Neural cell (in vitro differentiated cells): ENCODE data around the gene SLC25A11. TPM values are rescaled to one million over a fixed set of nuclear protein-coding genes. Genes with fewer than 3 reads are reported as not detected.

Experiments used
- H2AFZ ChIP-seq: fragments of 200-600, 300-800 bp; sonication (generic), shearing (Covaris generic); 2 replicates; pipeline ENCODE4 v1.6.0; 2014; ENCODE audit warnings: low read depth, mild to moderate bottlenecking, antibody characterized with exemption, low read length, moderate library complexity
- H3F3A ChIP-seq: fragments of 200-600 bp; shearing (Covaris generic); 2 replicates; pipeline ENCODE4 v1.6.1; 2016; ENCODE audit warnings: mild to moderate bottlenecking, moderate library complexity, mixed read lengths, antibody characterized with exemption, low read length; ENCODE audit not compliant: insufficient read depth, poor library complexity, severe bottlenecking
- H3K27ac ChIP-seq: fragments of 200-600, 300-800 bp; sonication (generic), shearing (Covaris generic); 2 replicates; pipeline ENCODE4 v1.5.1; 2014; ENCODE audit warnings: mild to moderate bottlenecking, low read length, moderate library complexity
- H3K27me3 ChIP-seq: fragments of 300-800, 200-600 bp; sonication (generic), shearing (Covaris generic); 2 replicates; pipeline ENCODE4 v1.6.0; 2014; ENCODE audit warnings: mild to moderate bottlenecking, low read depth, low read length, moderate library complexity; ENCODE audit not compliant: insufficient read depth
- H3K36me3 ChIP-seq: fragments of 300-800, 200-600 bp; sonication (generic), shearing (Covaris generic); 2 replicates; pipeline ENCODE4 v1.5.1; 2014; ENCODE audit warnings: mild to moderate bottlenecking, antibody characterized with exemption, low read length, moderate library complexity; ENCODE audit not compliant: insufficient read depth
- H3K4me2 ChIP-seq: fragments of 300-800, 200-600 bp; sonication (generic), shearing (Covaris generic); 2 replicates; pipeline ENCODE4 v1.6.0; 2014; ENCODE audit warnings: mild to moderate bottlenecking, low read length
- H3K4me3 ChIP-seq: fragments of 300-800, 200-600 bp; sonication (generic), shearing (Covaris generic); 2 replicates; pipeline ENCODE4 v1.5.1; 2014; ENCODE audit warnings: mild to moderate bottlenecking, low read length, moderate library complexity
- H3K79me2 ChIP-seq: fragments of 200-600 bp; shearing (Covaris generic); replicated peaks from 2 replicates; pipeline ENCODE4 v1.6.0; 2014; ENCODE audit warnings: mild to moderate bottlenecking, low read length, moderate library complexity; ENCODE audit not compliant: insufficient read depth
- H3K9ac ChIP-seq: fragments of 300-800, 200-600 bp; sonication (generic), shearing (Covaris generic); 2 replicates; pipeline ENCODE4 v1.6.1; 2016; ENCODE audit warnings: mild to moderate bottlenecking, low read length, mixed read lengths
- H3K9me2 ChIP-seq: fragments of 200-600 bp; shearing (Covaris generic); 2 replicates; pipeline ENCODE4 v1.6.1; 2016; ENCODE audit warnings: mild to moderate bottlenecking, low read length, mixed read lengths; ENCODE audit not compliant: insufficient read depth
- H3K9me3 ChIP-seq: fragments of 200-600, 300-800 bp; sonication (generic), shearing (Covaris generic); 2 replicates; pipeline ENCODE4 v1.6.1; 2016; ENCODE audit warnings: mild to moderate bottlenecking, mixed run types, low read length, moderate library complexity, mixed read lengths
- H4K20me1 ChIP-seq: fragments of 200-600 bp; shearing (Covaris generic); 2 replicates; pipeline ENCODE4 v1.6.1; 2016; ENCODE audit warnings: mild to moderate bottlenecking, mixed run types; ENCODE audit not compliant: insufficient read depth
- CTCF ChIP-seq: fragments of 450-650 bp; IDR thresholded peaks from 2 replicates; pipeline ENCODE4 v1.5.1; 2014; ENCODE audit warnings: antibody characterized with exemption, mild to moderate bottlenecking, moderate library complexity; ENCODE audit not compliant: poor library complexity, severe bottlenecking
- EP300 ChIP-seq: fragments of 450-650 bp; conservative IDR thresholded peaks from 2 replicates; pipeline ENCODE4 v1.6.1; 2014; ENCODE audit warnings: antibody characterized with exemption, mild to moderate bottlenecking, moderate library complexity; ENCODE audit not compliant: poor library complexity, severe bottlenecking
- EZH2 ChIP-seq: fragments of 200-600, 300-800 bp; shearing (Covaris generic), sonication (generic); IDR thresholded peaks from 2 replicates; pipeline ENCODE4 v1.6.1; 2014; ENCODE audit warnings: antibody characterized with exemption, low read length, borderline replicate concordance, mild to moderate bottlenecking; ENCODE audit not compliant: insufficient read depth, poor library complexity, severe bottlenecking
- MXI1 ChIP-seq: fragments of 450-650 bp; conservative IDR thresholded peaks from 2 replicates; pipeline ENCODE4 v1.6.1; 2014; ENCODE audit warnings: antibody characterized with exemption, mild to moderate bottlenecking; ENCODE audit not compliant: poor library complexity, severe bottlenecking
- POLR2AphosphoS5 ChIP-seq: IDR thresholded peaks from 2 replicates; pipeline ENCODE4 v1.6.1; 2012
- RAD21 ChIP-seq: fragments of 450-650 bp; conservative IDR thresholded peaks from 2 replicates; pipeline ENCODE4 v1.6.1; 2014; ENCODE audit warnings: antibody characterized with exemption, mild to moderate bottlenecking, moderate library complexity
- REST ChIP-seq: IDR thresholded peaks from 2 replicates; pipeline ENCODE4 v1.6.1; 2012; ENCODE audit warnings: borderline replicate concordance
- SMC3 ChIP-seq: fragments of 450-650 bp; conservative IDR thresholded peaks from 2 replicates; pipeline ENCODE4 v1.6.1; 2014; ENCODE audit warnings: antibody characterized with exemption, mild to moderate bottlenecking, moderate library complexity; ENCODE audit not compliant: poor library complexity
- TAF1 ChIP-seq: IDR thresholded peaks from 2 replicates; pipeline ENCODE4 v1.6.1; 2012; ENCODE audit warnings: low read depth
- polyA plus RNA-seq: library from polyadenylated mRNA; depleted of rRNA; stranded (reverse); fragments of >200 nt; gene quantifications from 2 replicates; pipeline ENCODE4 v1.2.3, GENCODE V29; 2014

SLC25A11 gene
- polyA plus RNA-seq, 1 donor from 2014 or later, result 172 TPM

DNA sequence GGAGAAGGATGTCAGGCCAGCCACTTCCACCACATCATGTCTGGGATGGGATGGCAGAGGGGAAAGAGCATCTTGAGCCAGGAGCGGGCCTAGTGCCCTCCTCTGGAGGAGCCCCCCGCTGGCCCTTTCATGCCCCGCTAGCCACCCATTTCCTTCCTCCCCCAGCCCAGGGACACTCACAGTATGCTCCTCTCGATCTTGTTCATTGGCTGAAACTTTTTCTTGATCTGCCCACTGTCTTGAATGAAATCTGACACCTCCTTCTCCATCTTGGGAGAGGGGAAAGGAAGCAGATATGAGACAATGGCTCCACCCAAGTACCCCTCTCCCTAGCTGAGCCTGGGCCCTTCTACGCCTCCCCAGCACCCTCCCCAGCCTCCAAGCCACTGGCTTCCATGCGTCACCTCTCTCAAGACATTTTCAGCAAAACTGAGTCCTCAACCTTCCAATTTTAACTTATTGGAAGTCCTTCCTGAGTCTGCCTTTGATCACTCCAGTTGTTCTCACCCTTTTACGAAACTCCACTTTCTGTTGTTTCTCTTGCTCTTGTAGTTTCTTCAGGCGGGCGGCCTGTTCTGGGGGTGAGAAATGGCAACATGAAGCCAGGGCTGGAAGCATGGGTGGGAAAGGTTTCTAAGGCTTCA lies 20.6 kb upstream of the SLC25A11 start:
- Histone ChIP-seq H3K36me3 (no peaks in the 10 kb centered on the region), H3K79me2 (no peaks in the 10 kb centered on the region), H3K9me3 (no peaks in the 10 kb centered on the region), H4K20me1 (no peaks in the 10 kb centered on the region), H3K27me3 (no peaks in the 10 kb centered on the region), H3K27ac (no peak overlapping the region), H3K4me3 (no peak overlapping the region), H3K9ac (no peak overlapping the region), H3K4me2 (no peak overlapping the region), H3F3A (no peaks in the 10 kb centered on the region), H2AFZ (no peak overlapping the region), H3K9me2 (no peaks in the 10 kb centered on the region)
- TF ChIP-seq CTCF (no peak), REST (no peak), TAF1 (no peak), POLR2AphosphoS5 (no peak), EZH2 (no peak), RAD21 (no peak), SMC3 (no peak), MXI1 (no peak), EP300 (no peak)

GRCh38 chr17:4959261-4959965 lies 19.6 kb upstream of the SLC25A11 start:
- H3K9ac ChIP-seq, result no peak overlapping the region
- no peaks in the 10 kb centered on the region for H3K9me2 ChIP-seq
- H2AFZ ChIP-seq, result no peak overlapping the region
- H3K4me2 ChIP-seq, result no peak overlapping the region
- no peaks in the 10 kb centered on the region for H4K20me1 ChIP-seq
- no peak overlapping the region for H3K27ac ChIP-seq
- no peak for TF ChIP-seq CTCF
- TF ChIP-seq RAD21, result no peak
- no peak for TF ChIP-seq EZH2
- no peak for TF ChIP-seq REST
- TF ChIP-seq TAF1, result no peak
- TF ChIP-seq EP300, result no peak
- no peak for TF ChIP-seq SMC3
- no peak for TF ChIP-seq MXI1
- TF ChIP-seq POLR2AphosphoS5, result no peak
- H3K27me3 ChIP-seq, result no peaks in the 10 kb centered on the region
- no peaks in the 10 kb centered on the region for H3K9me3 ChIP-seq
- no peaks in the 10 kb centered on the region for H3K36me3 ChIP-seq
- no peaks in the 10 kb centered on the region for H3F3A ChIP-seq
- no peak overlapping the region for H3K4me3 ChIP-seq
- no peaks in the 10 kb centered on the region for H3K79me2 ChIP-seq
